ENCODE results near the gene PCBP2. TPM values are rescaled to one million over a fixed set of nuclear protein-coding genes. Genes with fewer than 3 reads are reported as not detected.
"Not testable (repeated sequence)": the region's sequence is repeated elsewhere in the genome, so short reads cannot be mapped to it uniquely, and the experiment has no call there.

PCBP2 gene
- total RNA-seq, 6 donors from 2014 or later = 346 to 723 (median 513) TPM

DNA sequence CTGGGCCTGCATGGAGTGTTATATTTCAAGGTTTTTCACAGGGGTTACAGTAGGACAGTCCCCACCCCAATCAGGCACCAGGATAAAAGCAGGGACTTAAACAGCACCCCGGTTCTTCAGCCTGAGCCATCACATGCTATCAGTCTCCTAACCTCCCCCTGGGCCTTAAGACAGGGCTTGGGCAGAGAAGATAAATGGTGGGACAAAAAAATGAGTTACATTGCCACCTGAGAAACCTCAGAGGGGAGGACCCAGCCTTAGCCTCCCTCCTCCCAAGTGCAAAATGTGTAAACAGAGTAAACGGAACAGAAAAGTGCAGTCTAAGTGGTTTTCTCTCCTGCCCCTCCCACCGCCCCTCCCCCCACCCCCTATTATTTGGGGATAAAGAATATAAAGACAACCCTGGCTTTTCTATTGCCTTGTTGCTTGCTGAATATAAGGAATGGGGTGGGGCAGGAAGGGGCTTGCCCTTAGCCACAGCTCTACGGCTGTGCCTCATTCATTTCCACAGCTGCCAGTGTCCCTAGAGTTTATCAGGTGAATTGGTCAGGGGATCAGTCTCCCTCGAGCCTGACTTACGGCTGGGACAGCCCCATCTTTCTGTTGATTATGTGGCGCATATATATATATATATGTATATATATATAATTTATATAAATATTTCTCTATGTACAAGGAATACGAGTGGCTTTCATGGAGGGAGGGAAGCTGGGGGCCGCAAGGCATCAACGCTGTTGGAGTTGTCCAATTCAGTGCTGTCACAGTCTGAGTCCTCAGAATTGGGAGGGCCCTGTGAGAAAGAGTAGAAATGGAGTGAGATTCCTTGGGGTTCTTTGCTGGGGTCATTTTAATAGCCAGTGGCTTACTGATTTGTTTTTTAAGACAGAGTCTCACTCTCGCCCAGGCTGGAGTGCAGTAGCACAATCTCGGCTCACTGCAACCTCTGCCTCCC is 28.9 kb downstream of the PCBP2 start:
- H3K36me3 ChIP-seq = peaks cover 22 to 100% (median 89%) of the 10 kb centered on the region in 4 donors
- TF ChIP-seq EP300 (IDR thresholded peaks at IDR 0.05) (no peak), POLR2AphosphoS5 (IDR thresholded peaks at IDR 0.05) (no peak)
- H3K9me3 ChIP-seq = no peaks in the 10 kb centered on the region
- H3K4me3 ChIP-seq = no peak overlapping the region
- WGBS, 2 donors = 74 to 77% methylated on average over 12 of the region's 12 CpGs
- ATAC-seq (ENCODE audit: low FRiP score in 2 of 2) = no peak
- peaks cover 0 to 31% (median 10%) of the 10 kb centered on the region in 4 donors for H3K4me1 ChIP-seq
- no peak for DNase-seq
- H3K27me3 ChIP-seq = no peaks in the 10 kb centered on the region
- H3K27ac ChIP-seq = peak overlapping the region in 2 of 4 donors; percentile 20 to 37

DNA sequence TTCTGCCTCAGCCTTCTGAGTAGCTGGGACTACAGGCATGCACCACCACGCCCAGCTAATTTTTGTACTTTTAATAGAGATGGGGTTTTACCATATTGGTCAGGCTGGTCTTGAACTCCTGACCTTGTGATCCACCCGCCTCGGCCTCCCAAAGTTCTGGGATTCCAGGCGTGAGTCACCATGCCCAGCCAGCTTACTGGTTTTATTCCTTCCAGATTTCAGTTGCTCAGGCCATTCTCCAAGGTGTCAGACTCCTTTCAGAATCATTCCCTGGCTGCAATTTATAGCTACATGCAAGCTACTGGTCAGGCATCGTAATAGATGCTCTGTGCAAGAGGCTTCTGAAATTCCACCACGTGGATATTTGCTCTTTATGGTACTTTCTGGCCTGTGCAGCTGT is 29.6 kb downstream of the PCBP2 start:
- Histone ChIP-seq H3K27ac (peak overlapping the region in 2 of 4 donors; percentile 26 to 37), H3K4me1 (peaks cover 0 to 31% (median 10%) of the 10 kb centered on the region in 4 donors), H3K36me3 (peaks cover 16 to 100% (median 88%) of the 10 kb centered on the region in 4 donors)
- WGBS, 2 donors = 84 to 89% methylated on average over 6 of the region's 6 CpGs
- not testable (repeated sequence) for H3K27me3 ChIP-seq; H3K4me3 ChIP-seq; DNase-seq; ATAC-seq (ENCODE audit: low FRiP score in 2 of 2); H3K9me3 ChIP-seq

DNA sequence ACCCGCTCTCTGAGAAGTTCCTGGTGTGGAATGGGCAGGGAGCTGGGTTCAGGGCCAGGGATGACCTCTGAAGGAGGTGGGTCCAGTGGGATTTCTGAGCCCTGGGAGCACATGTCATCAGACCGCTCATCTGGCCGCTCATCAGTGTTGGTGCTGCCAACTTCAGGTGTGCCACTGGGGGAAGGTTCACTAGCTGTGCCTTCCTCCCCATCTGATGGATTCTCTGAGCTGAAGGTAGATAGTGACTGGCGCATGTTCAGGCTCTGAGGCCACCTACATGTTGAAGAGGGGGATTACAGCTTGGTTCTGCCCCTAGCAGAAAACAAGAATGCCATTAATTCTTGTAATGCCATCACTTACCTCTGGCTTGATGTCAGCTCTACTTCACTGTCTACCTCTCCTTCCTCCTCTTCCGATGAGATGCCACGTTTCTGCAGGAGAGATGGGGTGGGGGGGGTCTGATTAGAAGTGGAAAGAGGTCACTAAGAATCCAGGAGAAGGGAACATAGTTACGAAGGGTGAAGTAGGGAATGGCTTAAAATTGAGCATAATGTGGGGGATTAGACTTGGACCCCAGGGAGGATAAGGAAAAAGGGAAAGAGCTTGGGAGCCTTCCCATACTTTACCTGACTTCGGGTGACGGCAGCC is 30.2 kb downstream of the PCBP2 start:
- WGBS, 2 donors = 77 to 83% methylated on average over 9 of the region's 9 CpGs
- DNase-seq = no peak
- TF ChIP-seq, protein P1, sequence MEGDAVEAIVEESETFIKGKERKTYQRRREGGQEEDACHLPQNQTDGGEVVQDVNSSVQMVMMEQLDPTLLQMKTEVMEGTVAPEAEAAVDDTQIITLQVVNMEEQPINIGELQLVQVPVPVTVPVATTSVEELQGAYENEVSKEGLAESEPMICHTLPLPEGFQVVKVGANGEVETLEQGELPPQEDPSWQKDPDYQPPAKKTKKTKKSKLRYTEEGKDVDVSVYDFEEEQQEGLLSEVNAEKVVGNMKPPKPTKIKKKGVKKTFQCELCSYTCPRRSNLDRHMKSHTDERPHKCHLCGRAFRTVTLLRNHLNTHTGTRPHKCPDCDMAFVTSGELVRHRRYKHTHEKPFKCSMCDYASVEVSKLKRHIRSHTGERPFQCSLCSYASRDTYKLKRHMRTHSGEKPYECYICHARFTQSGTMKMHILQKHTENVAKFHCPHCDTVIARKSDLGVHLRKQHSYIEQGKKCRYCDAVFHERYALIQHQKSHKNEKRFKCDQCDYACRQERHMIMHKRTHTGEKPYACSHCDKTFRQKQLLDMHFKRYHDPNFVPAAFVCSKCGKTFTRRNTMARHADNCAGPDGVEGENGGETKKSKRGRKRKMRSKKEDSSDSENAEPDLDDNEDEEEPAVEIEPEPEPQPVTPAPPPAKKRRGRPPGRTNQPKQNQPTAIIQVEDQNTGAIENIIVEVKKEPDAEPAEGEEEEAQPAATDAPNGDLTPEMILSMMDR (IDR thresholded peaks at IDR 0.05) = peak in 1 of 6 experiments; percentile 14
- TF ChIP-seq POLR2A (IDR thresholded peaks at IDR 0.05) (no peak), POLR2AphosphoS5 (IDR thresholded peaks at IDR 0.05) (no peak), EP300 (IDR thresholded peaks at IDR 0.05) (no peak)
- ATAC-seq (ENCODE audit: low FRiP score in 2 of 2) = no peak
- H3K9me3 ChIP-seq = no peaks in the 10 kb centered on the region
- H3K4me1 ChIP-seq = peaks cover 0 to 28% (median 12%) of the 10 kb centered on the region in 4 donors
- no peaks in the 10 kb centered on the region for H3K27me3 ChIP-seq
- H3K27ac ChIP-seq = peak overlapping the region in 2 of 4 donors; percentile 37 to 41
- peaks cover 14 to 100% (median 85%) of the 10 kb centered on the region in 4 donors for H3K36me3 ChIP-seq
- no peak overlapping the region for H3K4me3 ChIP-seq

DNA sequence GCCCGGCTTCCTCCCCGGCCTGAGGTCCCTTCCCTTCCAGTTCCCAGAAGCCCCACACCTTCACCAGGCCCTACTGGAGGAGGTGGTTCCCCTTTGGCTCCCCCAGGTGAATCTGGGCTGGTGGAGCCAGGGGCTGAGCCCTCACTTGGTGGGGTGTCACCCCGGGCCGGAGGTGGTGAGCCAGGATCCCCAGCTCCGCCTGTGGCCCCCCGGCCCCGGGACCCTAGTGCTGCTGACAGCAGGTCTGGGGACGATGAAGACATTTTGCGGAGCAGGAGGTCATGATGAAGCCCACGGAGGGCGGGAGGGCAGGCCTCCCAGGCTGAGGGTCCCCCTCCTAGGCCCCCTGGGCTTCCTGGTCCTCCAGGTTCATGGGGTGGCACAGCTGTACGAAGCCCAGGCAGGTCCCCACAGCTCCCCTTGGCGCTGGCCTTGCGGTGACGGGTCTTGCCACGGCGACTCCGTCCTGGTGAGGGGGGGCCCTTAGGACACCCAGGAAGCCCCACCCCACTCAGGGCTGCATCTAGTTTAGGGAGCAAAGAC is 30.8 kb downstream of the PCBP2 start:
- 87% methylated on average over 9 to 15 of the region's 18 CpGs for WGBS, 2 donors
- H3K27ac ChIP-seq = peak overlapping the region in 2 of 4 donors; percentile 14 to 41

DNA sequence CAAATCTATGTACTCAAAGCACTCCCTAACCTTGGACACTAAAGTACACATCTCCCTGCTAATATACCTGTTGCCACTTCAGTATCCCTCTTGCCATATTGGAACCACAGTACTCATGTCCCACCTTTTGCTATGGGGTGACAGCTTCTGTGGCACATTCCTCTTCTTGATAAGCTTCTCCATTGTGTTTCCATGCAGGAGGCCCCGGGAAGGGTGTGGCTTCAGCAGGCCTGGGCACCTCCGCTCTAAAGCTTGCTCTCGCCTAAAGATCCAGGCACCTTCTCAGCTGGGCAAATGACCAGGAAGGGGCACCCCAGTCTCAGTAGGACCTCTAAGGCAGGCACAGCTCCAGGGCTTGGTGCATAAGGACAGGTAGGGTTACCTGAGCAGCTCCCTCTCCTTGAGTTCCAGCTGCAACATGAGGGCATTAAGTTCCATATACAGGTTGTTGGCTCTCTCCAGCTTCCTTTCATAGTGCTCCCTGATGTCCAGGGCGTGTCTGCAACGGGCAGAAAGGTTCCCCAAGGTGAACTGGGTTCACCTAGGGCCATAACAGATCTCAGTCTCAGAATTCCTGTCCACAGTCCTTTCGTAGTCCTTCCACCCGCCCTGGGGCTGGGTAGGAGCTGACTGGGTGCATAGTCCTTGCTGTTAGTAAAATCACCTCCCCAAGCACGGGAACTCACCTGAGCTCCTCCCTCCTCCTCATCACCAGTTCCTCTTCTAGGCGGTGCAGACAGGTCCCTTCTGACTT is 31.5 kb downstream of the PCBP2 start:
- Histone ChIP-seq H3K27ac (peak overlapping the region in 1 of 4 donors; percentile 14), H3K36me3 (peaks cover 12 to 96% (median 73%) of the 10 kb centered on the region in 4 donors), H3K4me1 (peaks cover 0 to 36% (median 17%) of the 10 kb centered on the region in 4 donors), H3K27me3 (no peaks in the 10 kb centered on the region), H3K9me3 (no peaks in the 10 kb centered on the region), H3K4me3 (no peak overlapping the region)
- TF ChIP-seq, protein P1 (IDR thresholded peaks at IDR 0.05) = no peak
- no peak for TF ChIP-seq POLR2AphosphoS5 (IDR thresholded peaks at IDR 0.05)
- no peak for TF ChIP-seq EP300 (IDR thresholded peaks at IDR 0.05)
- TF ChIP-seq POLR2A (IDR thresholded peaks at IDR 0.05) = no peak
- WGBS, 2 donors = 77% methylated on average over 8 to 9 of the region's 9 CpGs
- DNase-seq (no peak), ATAC-seq (ENCODE audit: low FRiP score in 2 of 2) (no peak)

More for the DNA sequence above, 30.8 kb downstream of the PCBP2 start:
- TF ChIP-seq POLR2A (IDR thresholded peaks at IDR 0.05) = peak in 1 of 4 donors; percentile 3
- TF ChIP-seq, protein P1 (IDR thresholded peaks at IDR 0.05) = no peak
- peak in 1 of 2 donors; percentile 83 for DNase-seq
- Histone ChIP-seq H3K27me3 (no peaks in the 10 kb centered on the region), H3K4me3 (no peak overlapping the region), H3K4me1 (peaks cover 0 to 31% (median 17%) of the 10 kb centered on the region in 4 donors), H3K36me3 (peaks cover 14 to 98% (median 80%) of the 10 kb centered on the region in 4 donors), H3K9me3 (no peaks in the 10 kb centered on the region)
- peak in 1 of 2 donors; percentile 12 for ATAC-seq (ENCODE audit: low FRiP score in 2 of 2)
